HG02642 (cell line): ENCODE data around the gene MRPS25.
A peak's percentile ranks its signal among the peaks of the same experiment; 100 is the strongest.

Experiments
- ATAC-seq: cut with Tn5 transposase; IDR thresholded peaks from one replicate; pipeline ENCODE4 v1.9.1; 2021; ENCODE audit warnings: mild to moderate bottlenecking; ENCODE audit not compliant: unreplicated experiment, poor library complexity

The MRPS25 gene

GRCh38 chr3:15064835-15065549, at the start of gene MRPS25:
MRPS25 (minus strand) TSS chr3:15065315; CDS start chr3:15065194, 121 bp downstream.
- peak; percentile 96 for ATAC-seq

- no peak for ATAC-seq
Measured at GRCh38 chr3:15113884-15114283, 48.8 kb upstream of the MRPS25 start.

GRCh38 chr3:15113471-15113870, 48.4 kb upstream of the MRPS25 start:
- no peak for ATAC-seq

GRCh38 chr3:15112011-15112410, 46.9 kb upstream of the MRPS25 start:
- ATAC-seq: no peak

- ATAC-seq: no peak
Measured at GRCh38 chr3:15110206-15110605, 45.1 kb upstream of the MRPS25 start.

GRCh38 chr3:15108869-15109268, 43.8 kb upstream of the MRPS25 start:
- ATAC-seq: no peak

- ATAC-seq: peak; percentile 85
Measured at GRCh38 chr3:15108082-15108545, 43.0 kb upstream of the MRPS25 start.

GRCh38 chr3:15107075-15107947, 42.2 kb upstream of the MRPS25 start:
- ATAC-seq: no peak

GRCh38 chr3:15102836-15103235, 37.7 kb upstream of the MRPS25 start:
- no peak for ATAC-seq

GRCh38 chr3:15102256-15102655, 37.1 kb upstream of the MRPS25 start:
- ATAC-seq: no peak

GRCh38 chr3:15099364-15100098, 34.4 kb upstream of the MRPS25 start:
- peak; percentile 16 for ATAC-seq

GRCh38 chr3:15098503-15099363, 33.6 kb upstream of the MRPS25 start, which contains the start of gene RBSN:
RBSN (minus strand) TSS chr3:15099148; CDS start chr3:15096120, 3,028 bp downstream.
- peak; percentile 92 for ATAC-seq

GRCh38 chr3:15097891-15098290, 32.8 kb upstream of the MRPS25 start:
- ATAC-seq: no peak

GRCh38 chr3:15096046-15096445, 30.9 kb upstream of the MRPS25 start:
- no peak for ATAC-seq

GRCh38 chr3:15094187-15094875, 29.2 kb upstream of the MRPS25 start:
- no peak for ATAC-seq

GRCh38 chr3:15092686-15093085, 27.6 kb upstream of the MRPS25 start:
- no peak for ATAC-seq

GRCh38 chr3:15091575-15091974, 26.5 kb upstream of the MRPS25 start:
- no peak for ATAC-seq

- no peak for ATAC-seq
Measured at GRCh38 chr3:15089201-15089600, 24.1 kb upstream of the MRPS25 start.

GRCh38 chr3:15086699-15087098, 21.6 kb upstream of the MRPS25 start:
- no peak for ATAC-seq
